HCT116 (cell line): ENCODE results near the gene CDC42EP5.
"Not testable (repeated sequence)": the region's sequence is repeated elsewhere in the genome, so short reads cannot be mapped to it uniquely, and the experiment has no call there.

Experiments used
- EZH2 ChIP-seq: fragments of 200-600 bp; sonication (generic); IDR thresholded peaks from 2 replicates; pipeline ENCODE4 v1.6.1; 2017; ENCODE audit warnings: antibody characterized with exemption, mixed run types
- EZH2phosphoT487 ChIP-seq: fragments of 200-600 bp; IDR thresholded peaks from 2 replicates; pipeline ENCODE4 v1.6.1; 2018; ENCODE audit warnings: antibody characterized with exemption, borderline replicate concordance
- POLR2A ChIP-seq: IDR thresholded peaks from 2 replicates; pipeline ENCODE4 v1.7.0; 2011; ENCODE audit warnings: borderline replicate concordance; ENCODE audit not compliant: insufficient read depth, insufficient read length; ENCODE audit errors: extremely low read depth
- YY1 ChIP-seq: IDR thresholded peaks from 2 replicates; pipeline ENCODE4 v1.6.1; 2011; ENCODE audit warnings: low read length, low read depth, moderate library complexity, mild to moderate bottlenecking; ENCODE audit not compliant: insufficient replicate concordance; ENCODE audit errors: extremely low read depth
- TF ChIP-seq, protein P1 (sequence below), 3 experiments: fragments of 200-600 bp in 1 of 3; sonication (generic) in 1 of 3; IDR thresholded peaks in 2 of 3; conservative IDR thresholded peaks in 1 of 3; 2 replicates each; pipeline ENCODE4 v1.5.1; 2012 to 2017; ENCODE audit warnings: low read depth in 2 of 3, low read length in 2 of 3, antibody characterized with exemption in 1 of 3, borderline replicate concordance in 1 of 3, control low read depth in 1 of 3, mild to moderate bottlenecking in 1 of 3, mixed read lengths in 1 of 3, mixed run types in 1 of 3, moderate library complexity in 1 of 3; ENCODE audit not compliant: insufficient read depth in 1 of 3

DNA sequence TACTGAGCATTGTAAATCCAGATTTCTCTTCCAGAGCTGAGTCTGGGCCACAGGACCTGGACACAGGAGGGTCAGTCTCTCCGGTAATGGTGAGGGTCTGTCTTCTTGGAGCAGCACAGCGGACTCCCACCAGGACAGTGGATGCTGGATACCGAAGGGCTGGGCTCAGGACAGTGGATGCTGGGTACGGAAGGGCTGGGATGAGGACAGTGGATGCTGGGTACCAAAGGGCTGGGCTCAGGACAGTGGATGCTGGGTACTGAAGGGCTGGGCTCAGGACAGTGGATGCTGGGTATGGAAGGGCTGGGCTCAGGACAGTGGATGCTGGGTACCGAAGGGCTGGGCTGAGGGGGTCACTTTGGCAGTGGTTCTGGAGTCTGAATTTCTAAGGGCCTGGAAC is 20.0 kb upstream of the CDC42EP5 start:
- TF ChIP-seq YY1, POLR2A, EZH2phosphoT487, EZH2: not testable (repeated sequence)
- TF ChIP-seq, protein P1, sequence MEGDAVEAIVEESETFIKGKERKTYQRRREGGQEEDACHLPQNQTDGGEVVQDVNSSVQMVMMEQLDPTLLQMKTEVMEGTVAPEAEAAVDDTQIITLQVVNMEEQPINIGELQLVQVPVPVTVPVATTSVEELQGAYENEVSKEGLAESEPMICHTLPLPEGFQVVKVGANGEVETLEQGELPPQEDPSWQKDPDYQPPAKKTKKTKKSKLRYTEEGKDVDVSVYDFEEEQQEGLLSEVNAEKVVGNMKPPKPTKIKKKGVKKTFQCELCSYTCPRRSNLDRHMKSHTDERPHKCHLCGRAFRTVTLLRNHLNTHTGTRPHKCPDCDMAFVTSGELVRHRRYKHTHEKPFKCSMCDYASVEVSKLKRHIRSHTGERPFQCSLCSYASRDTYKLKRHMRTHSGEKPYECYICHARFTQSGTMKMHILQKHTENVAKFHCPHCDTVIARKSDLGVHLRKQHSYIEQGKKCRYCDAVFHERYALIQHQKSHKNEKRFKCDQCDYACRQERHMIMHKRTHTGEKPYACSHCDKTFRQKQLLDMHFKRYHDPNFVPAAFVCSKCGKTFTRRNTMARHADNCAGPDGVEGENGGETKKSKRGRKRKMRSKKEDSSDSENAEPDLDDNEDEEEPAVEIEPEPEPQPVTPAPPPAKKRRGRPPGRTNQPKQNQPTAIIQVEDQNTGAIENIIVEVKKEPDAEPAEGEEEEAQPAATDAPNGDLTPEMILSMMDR (IDR thresholded peaks at IDR 0.05 in 2 of 3, conservative IDR thresholded peaks at IDR 0.05 in 1 of 3; ENCODE audit: borderline replicate concordance in 1 of 3, insufficient read depth in 1 of 3, low read depth in 2 of 3, low read length in 2 of 3): not testable (repeated sequence)
